Peyer's patch (tissue), 4 donors: ENCODE results near the gene CHAT.

Experiments
- CTCF ChIP-seq, 6 experiments: fragments of 450-650 bp in 4 of 6; fragments of 200-600 bp in 2 of 6; sonication (generic) in 1 of 6; IDR thresholded peaks; one replicate each; pipeline ENCODE4 v1.5.1; 2017 to 2019; ENCODE audit warnings: antibody characterized with exemption in 6 of 6, mild to moderate bottlenecking in 3 of 6, moderate library complexity in 1 of 6
- POLR2A ChIP-seq, 2 donors: fragments of 450-650 bp; IDR thresholded peaks; one replicate each; pipeline ENCODE4 v1.5.1; 2017; ENCODE audit warnings: antibody characterized with exemption in 2 of 2, mild to moderate bottlenecking in 2 of 2, moderate library complexity in 2 of 2

- TF ChIP-seq CTCF (IDR thresholded peaks at IDR 0.05) (no peak), POLR2A (IDR thresholded peaks at IDR 0.05) (no peak)
Measured at GRCh38 chr10:49602380-49603023, 11.3 kb upstream of the CHAT start.
